AG04450 (cell line): ENCODE measurements around the gene HSBP1. TPM values are rescaled to one million over a fixed set of nuclear protein-coding genes. Genes with fewer than 3 reads are reported as not detected.

Source experiments
- CTCF ChIA-PET: fragments of 300-600, 350-600 bp; formaldehyde crosslinking; extraction: SDS; loops from one replicate; lab custom pipeline; 2022; ENCODE audit warnings: antibody characterized with exemption, inconsistent platforms; lab: Charles Lee
- POLR2A ChIA-PET: fragments of 350-600 bp; formaldehyde crosslinking; extraction: SDS; loops from one replicate; lab custom pipeline; 2021; ENCODE audit warnings: antibody characterized with exemption, inconsistent platforms; lab: Yijun Ruan, JAX
- DNase-seq: peaks from one replicate; pipeline ENCODE4 v3.0.0-alpha.2; 2011; ENCODE audit warnings: low read depth, low spot score
- H3K27ac ChIP-seq: one replicate; pipeline ENCODE4 v1.5.1; 2012; ENCODE audit warnings: low read depth, low read length, control low read depth
- H3K27me3 ChIP-seq: one replicate; pipeline ENCODE4 v1.6.0; 2012; ENCODE audit warnings: low read length; ENCODE audit not compliant: control insufficient read depth, insufficient read depth
- H3K4me3 ChIP-seq: 2 replicates; pipeline ENCODE4 v1.5.1; 2011; ENCODE audit warnings: mild to moderate bottlenecking, low read depth, low read length, control low read depth
- H3K9me3 ChIP-seq: 2 replicates; pipeline ENCODE4 v1.5.1; 2012; ENCODE audit warnings: low read length; ENCODE audit not compliant: control insufficient read depth, insufficient read depth
- CTCF ChIP-seq: IDR thresholded peaks from 2 replicates; pipeline ENCODE4 v1.5.1; 2011; ENCODE audit warnings: low read depth, low read length, control low read depth, inconsistent platforms
- polyA plus RNA-seq: library from polyadenylated mRNA; depleted of rRNA; stranded (reverse); fragments of >200 nt; gene quantifications from 2 replicates; pipeline ENCODE4 v1.2.3, GENCODE V29; 2011

Gene HSBP1
- polyA plus RNA-seq, 1 experiment = 289 TPM

- CTCF ChIA-PET = interaction anchor here (0.5 to 2.4 kb wide), 2 partner anchors 11 to 77 kb away, joined by 4 to 15 read pairs; no protein-coding TSS in a partner anchor
- POLR2A ChIA-PET = no interaction called here
- H3K27me3 ChIP-seq = peaks cover 19% of the 10 kb centered on the region
- no peak for TF ChIP-seq CTCF
- no peak overlapping the region for H3K27ac ChIP-seq
- no peak overlapping the region for H3K4me3 ChIP-seq
- no peaks in the 10 kb centered on the region for H3K9me3 ChIP-seq
- DNase-seq = no peak
Measured at GRCh38 chr16:83814659-83814985, 6.8 kb downstream of the HSBP1 start.

GRCh38 chr16:83817022-83817421, 9.2 kb downstream of the HSBP1 start:
- no peak overlapping the region for H3K27ac ChIP-seq
- ChIA-PET POLR2A (no interaction called here), CTCF (no interaction called here)
- DNase-seq = no peak
- H3K4me3 ChIP-seq = no peak overlapping the region
- H3K27me3 ChIP-seq = peaks cover 21% of the 10 kb centered on the region
- H3K9me3 ChIP-seq = no peaks in the 10 kb centered on the region
- no peak for TF ChIP-seq CTCF

- CTCF ChIA-PET = no interaction called here
- no peak for TF ChIP-seq CTCF
- H3K4me3 ChIP-seq = no peak overlapping the region
- no peak for DNase-seq
- no peaks in the 10 kb centered on the region for H3K9me3 ChIP-seq
- peaks cover 21% of the 10 kb centered on the region for H3K27me3 ChIP-seq
- no peak overlapping the region for H3K27ac ChIP-seq
- POLR2A ChIA-PET = no interaction called here
Measured at GRCh38 chr16:83818276-83818675, 10.5 kb downstream of the HSBP1 start.

- Histone ChIP-seq H3K27me3 (peaks cover 25% of the 10 kb centered on the region), H3K27ac (no peak overlapping the region), H3K4me3 (no peak overlapping the region), H3K9me3 (no peaks in the 10 kb centered on the region)
- TF ChIP-seq CTCF = no peak
- CTCF ChIA-PET = interaction anchor here (0.7 kb wide), 1 partner anchor 1365 kb away, joined by 3 read pairs; no protein-coding TSS in a partner anchor
- no peak for DNase-seq
- POLR2A ChIA-PET = no interaction called here
Measured at GRCh38 chr16:83819361-83819760, 11.6 kb downstream of the HSBP1 start.

- CTCF ChIA-PET = interaction anchor here (0.6 to 3.6 kb wide), 17 partner anchors 10 to 259 kb away, joined by 3 to 32 read pairs (median 6); no protein-coding TSS in a partner anchor
- H3K4me3 ChIP-seq = no peak overlapping the region
- POLR2A ChIA-PET = no interaction called here
Measured at GRCh38 chr16:83826146-83826913, 18.6 kb downstream of the HSBP1 start.

More at GRCh38 chr16:83826146-83826913, 18.6 kb downstream of the HSBP1 start:
- TF ChIP-seq CTCF = peak; percentile 93
- peaks cover 3% of the 10 kb centered on the region; the same call in 1 of the 2 replicates for H3K9me3 ChIP-seq
- peaks cover 6% of the 10 kb centered on the region for H3K27me3 ChIP-seq
- peak; percentile 71 for DNase-seq
- no peak overlapping the region for H3K27ac ChIP-seq
